Measurements from ENCODE around the gene FBXL20. TPM values are rescaled to one million over a fixed set of nuclear protein-coding genes. Genes with fewer than 3 reads are reported as not detected.
A peak's percentile ranks its signal among the peaks of the same experiment; 100 is the strongest.

The FBXL20 gene
- total RNA-seq, 4 donors from 2014 or later: 6.4 to 29.0 (median 19.8) TPM

DNA sequence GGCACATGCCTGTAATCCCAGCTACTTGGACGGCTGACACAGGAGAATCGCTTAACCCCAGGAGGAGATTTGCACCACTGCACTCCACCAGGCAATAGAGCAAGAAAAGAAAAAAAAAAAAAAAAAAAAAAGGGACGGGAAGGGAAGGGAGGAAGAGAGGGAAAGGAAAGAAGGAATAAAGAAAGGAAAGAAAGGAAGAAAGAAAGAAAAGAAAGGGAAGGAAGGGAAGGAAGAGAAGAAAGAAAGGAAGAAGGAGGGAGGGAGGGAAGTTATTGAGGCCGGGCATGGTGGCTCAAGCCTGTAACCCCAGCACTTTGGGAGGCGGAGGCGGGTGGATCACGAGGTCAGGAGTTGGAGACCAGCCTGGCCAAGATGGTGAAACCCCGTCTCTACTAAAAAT lies 125.3 kb downstream of the FBXL20 start:
- H3K4me1 ChIP-seq: no peaks in the 10 kb centered on the region
- H3K27ac ChIP-seq: no peak overlapping the region
- intact Hi-C loops (cut with DNase I; ENCODE audit: low total_unique reads): no loop called here
- H3K36me3 ChIP-seq: no peaks in the 10 kb centered on the region
- TF ChIP-seq, protein P1, sequence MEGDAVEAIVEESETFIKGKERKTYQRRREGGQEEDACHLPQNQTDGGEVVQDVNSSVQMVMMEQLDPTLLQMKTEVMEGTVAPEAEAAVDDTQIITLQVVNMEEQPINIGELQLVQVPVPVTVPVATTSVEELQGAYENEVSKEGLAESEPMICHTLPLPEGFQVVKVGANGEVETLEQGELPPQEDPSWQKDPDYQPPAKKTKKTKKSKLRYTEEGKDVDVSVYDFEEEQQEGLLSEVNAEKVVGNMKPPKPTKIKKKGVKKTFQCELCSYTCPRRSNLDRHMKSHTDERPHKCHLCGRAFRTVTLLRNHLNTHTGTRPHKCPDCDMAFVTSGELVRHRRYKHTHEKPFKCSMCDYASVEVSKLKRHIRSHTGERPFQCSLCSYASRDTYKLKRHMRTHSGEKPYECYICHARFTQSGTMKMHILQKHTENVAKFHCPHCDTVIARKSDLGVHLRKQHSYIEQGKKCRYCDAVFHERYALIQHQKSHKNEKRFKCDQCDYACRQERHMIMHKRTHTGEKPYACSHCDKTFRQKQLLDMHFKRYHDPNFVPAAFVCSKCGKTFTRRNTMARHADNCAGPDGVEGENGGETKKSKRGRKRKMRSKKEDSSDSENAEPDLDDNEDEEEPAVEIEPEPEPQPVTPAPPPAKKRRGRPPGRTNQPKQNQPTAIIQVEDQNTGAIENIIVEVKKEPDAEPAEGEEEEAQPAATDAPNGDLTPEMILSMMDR (IDR thresholded peaks at IDR 0.05): no peak
- no peak for TF ChIP-seq POLR2A (IDR thresholded peaks at IDR 0.05)
- H3K4me3 ChIP-seq: no peak overlapping the region
- H3K9me3 ChIP-seq: no peaks in the 10 kb centered on the region
- no peaks in the 10 kb centered on the region for H3K27me3 ChIP-seq
- DNase-seq: no peak

DNA sequence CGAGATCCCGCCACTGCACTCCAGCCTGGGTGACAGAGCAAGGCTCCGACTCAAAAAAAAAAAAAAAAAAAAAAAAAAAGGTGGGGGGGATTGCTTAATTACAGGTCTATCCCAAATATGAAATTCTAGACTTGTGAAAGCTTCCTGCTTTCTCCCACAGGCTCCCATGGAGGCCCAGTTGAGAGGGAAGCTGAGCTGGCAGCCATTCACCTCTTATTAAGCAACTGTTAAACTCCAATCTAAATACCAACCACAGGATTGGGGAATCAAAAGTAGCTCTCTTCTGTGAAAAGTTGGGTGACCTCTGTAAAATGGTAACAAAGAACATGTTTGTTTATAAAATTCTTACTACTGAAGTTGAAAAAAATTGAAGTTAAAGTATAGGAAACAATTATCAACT lies 129.9 kb downstream of the FBXL20 start:
- TF ChIP-seq POLR2A (IDR thresholded peaks at IDR 0.05): no peak
- TF ChIP-seq, protein P1 (IDR thresholded peaks at IDR 0.05): no peak
- Histone ChIP-seq H3K4me1 (no peaks in the 10 kb centered on the region), H3K4me3 (no peak overlapping the region), H3K27ac (no peak overlapping the region), H3K36me3 (no peaks in the 10 kb centered on the region), H3K9me3 (no peaks in the 10 kb centered on the region), H3K27me3 (no peaks in the 10 kb centered on the region)
- intact Hi-C loops (cut with DNase I; ENCODE audit: low total_unique reads): no loop called here
- DNase-seq: no peak

DNA sequence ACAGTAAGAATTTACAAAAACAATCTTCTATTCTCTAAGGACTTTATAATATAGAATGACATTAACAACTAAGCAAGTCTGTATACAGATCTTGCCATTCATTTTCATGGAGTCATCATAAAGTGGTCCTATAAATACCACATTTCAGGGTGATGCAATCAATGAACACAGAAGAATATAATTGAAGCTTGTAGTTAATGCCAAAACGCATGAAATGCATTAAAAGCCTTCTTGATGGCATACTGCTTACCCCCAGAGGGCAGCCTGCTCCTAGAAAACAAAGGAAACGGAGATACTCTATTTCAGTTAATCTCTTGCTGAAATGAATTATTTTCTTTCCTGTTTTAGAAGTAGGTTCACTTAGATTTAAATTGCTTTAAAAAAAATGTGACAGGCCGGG lies 130.5 kb downstream of the FBXL20 start:
- H3K9me3 ChIP-seq: no peaks in the 10 kb centered on the region
- no peaks in the 10 kb centered on the region for H3K4me1 ChIP-seq
- no peak for DNase-seq
- intact Hi-C loops (cut with DNase I; ENCODE audit: low total_unique reads): no loop called here
- H3K36me3 ChIP-seq: no peaks in the 10 kb centered on the region
- TF ChIP-seq POLR2A (IDR thresholded peaks at IDR 0.05): no peak
- TF ChIP-seq, protein P1 (IDR thresholded peaks at IDR 0.05): peak in 1 of 4 experiments; percentile 22
- H3K27me3 ChIP-seq: no peaks in the 10 kb centered on the region
- no peak overlapping the region for H3K4me3 ChIP-seq
- H3K27ac ChIP-seq: no peak overlapping the region

DNA sequence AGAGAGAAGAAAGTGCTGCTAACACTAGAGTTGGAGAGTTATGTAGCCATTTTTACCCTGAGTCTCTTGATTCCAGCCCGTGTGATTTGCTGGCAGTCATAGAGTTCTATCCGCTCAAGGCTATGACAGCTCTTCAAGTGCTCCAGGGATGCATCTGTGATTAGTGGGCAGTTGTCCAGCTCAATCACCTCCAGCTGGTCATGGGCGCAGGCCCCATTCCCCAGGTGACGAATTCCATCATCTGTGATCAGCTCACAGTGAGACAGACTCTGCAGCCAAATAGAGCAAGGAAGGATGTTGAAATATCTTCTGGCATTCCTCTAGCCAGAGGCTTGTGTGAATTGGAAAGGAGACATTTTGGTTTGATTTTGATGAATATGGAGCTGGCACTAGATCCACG lies 137.3 kb downstream of the FBXL20 start:
- intact Hi-C loops (cut with DNase I; ENCODE audit: low total_unique reads): no loop called here
- Histone ChIP-seq H3K27me3 (no peaks in the 10 kb centered on the region), H3K4me3 (no peak overlapping the region), H3K27ac (no peak overlapping the region), H3K4me1 (no peaks in the 10 kb centered on the region), H3K36me3 (no peaks in the 10 kb centered on the region), H3K9me3 (no peaks in the 10 kb centered on the region)
- TF ChIP-seq POLR2A (IDR thresholded peaks at IDR 0.05): no peak
- TF ChIP-seq, protein P1 (IDR thresholded peaks at IDR 0.05): no peak
- DNase-seq: no peak

DNA sequence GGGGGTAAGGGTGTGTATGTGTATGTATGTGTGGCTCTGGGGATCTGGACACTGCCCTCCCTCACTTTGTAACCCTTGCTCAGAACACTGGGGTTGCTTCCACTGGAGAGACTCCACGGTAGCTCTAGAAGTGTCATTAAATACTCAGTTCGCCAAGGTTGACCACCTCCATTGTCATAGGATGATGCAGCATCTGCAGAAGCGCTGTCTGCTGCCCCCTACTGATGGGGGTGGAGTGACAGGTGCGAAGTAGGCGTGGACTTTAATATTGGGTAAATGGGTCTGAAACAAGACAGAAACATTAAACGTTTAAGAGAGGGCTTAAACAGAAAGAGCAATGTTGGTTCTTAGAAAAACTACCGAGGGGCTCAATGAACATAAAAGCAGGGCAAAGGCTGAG lies 140.1 kb downstream of the FBXL20 start:
- Histone ChIP-seq H3K36me3 (no peaks in the 10 kb centered on the region), H3K4me1 (no peaks in the 10 kb centered on the region), H3K27me3 (no peaks in the 10 kb centered on the region), H3K27ac (no peak overlapping the region), H3K9me3 (no peaks in the 10 kb centered on the region), H3K4me3 (no peak overlapping the region)
- intact Hi-C loops (cut with DNase I; ENCODE audit: low total_unique reads): no loop called here
- no peak for DNase-seq
- TF ChIP-seq POLR2A (IDR thresholded peaks at IDR 0.05): no peak
- TF ChIP-seq, protein P1 (IDR thresholded peaks at IDR 0.05): no peak
